Osteoblast (primary cell): Measurements from ENCODE around the gene STON1. TPM values are rescaled to one million over a fixed set of nuclear protein-coding genes. Genes with fewer than 3 reads are reported as not detected.
"Not testable (repeated sequence)": the region's sequence is repeated elsewhere in the genome, so short reads cannot be mapped to it uniquely, and the experiment has no call there.

Source experiments
- DNase-seq: peaks from one replicate; pipeline ENCODE4 v3.0.0; 2011; ENCODE audit warnings: low spot score, mixed read lengths; ENCODE audit not compliant: insufficient read length; ENCODE audit errors: missing footprints
- H2AFZ ChIP-seq: 2 replicates; pipeline ENCODE4 v1.6.0; 2011; ENCODE audit warnings: mild to moderate bottlenecking, low read length
- H3K27ac ChIP-seq: 2 replicates; pipeline ENCODE4 v1.5.1; 2011; ENCODE audit warnings: mild to moderate bottlenecking, low read depth, low read length, moderate library complexity
- H3K27me3 ChIP-seq: 2 replicates; pipeline ENCODE4 v1.6.0; 2012; ENCODE audit warnings: mild to moderate bottlenecking, control low read depth, inconsistent platforms, low read length, moderate library complexity; ENCODE audit not compliant: insufficient read depth
- H3K36me3 ChIP-seq: 2 replicates; pipeline ENCODE4 v1.5.1; 2011; ENCODE audit warnings: mild to moderate bottlenecking, low read length, control low read depth, moderate library complexity; ENCODE audit not compliant: insufficient read depth
- H3K4me1 ChIP-seq: 2 replicates; pipeline ENCODE4 v1.5.1; 2011; ENCODE audit warnings: mild to moderate bottlenecking, low read length, control low read depth, moderate library complexity; ENCODE audit not compliant: insufficient read depth
- H3K4me2 ChIP-seq: 2 replicates; pipeline ENCODE4 v1.6.0; 2011; ENCODE audit warnings: mild to moderate bottlenecking, low read length; ENCODE audit not compliant: insufficient read depth
- H3K4me3 ChIP-seq: fragments of 200-600 bp; sonication (generic); 3 replicates; pipeline ENCODE4 v1.5.1; 2012; ENCODE audit warnings: mild to moderate bottlenecking, low read length, inconsistent platforms; ENCODE audit not compliant: insufficient read depth
- H3K79me2 ChIP-seq: 2 replicates; pipeline ENCODE4 v1.6.0; 2012; ENCODE audit warnings: mild to moderate bottlenecking, low read length, control low read depth, inconsistent platforms; ENCODE audit not compliant: insufficient read depth
- H3K9me3 ChIP-seq: 2 replicates; pipeline ENCODE4 v1.5.1; 2011; ENCODE audit warnings: low read depth, low read length, control low read depth
- H4K20me1 ChIP-seq: 2 replicates; pipeline ENCODE4 v1.6.0; 2012; ENCODE audit warnings: mild to moderate bottlenecking, low read length, control low read depth; ENCODE audit not compliant: insufficient read depth
- total RNA-seq: library from RNA; depleted of rRNA; stranded (reverse); fragments of >200 nt; gene quantifications from 2 replicates; pipeline ENCODE4 v1.2.3, GENCODE V29; 2012
- TF ChIP-seq, protein P1 (sequence below): IDR thresholded peaks from 2 replicates; pipeline ENCODE4 v1.5.1; 2011; ENCODE audit warnings: mild to moderate bottlenecking, low read depth, low read length, moderate library complexity; ENCODE audit errors: extremely low read depth

The STON1 gene
- total RNA-seq, 1 donor, result 15.9 TPM

DNA sequence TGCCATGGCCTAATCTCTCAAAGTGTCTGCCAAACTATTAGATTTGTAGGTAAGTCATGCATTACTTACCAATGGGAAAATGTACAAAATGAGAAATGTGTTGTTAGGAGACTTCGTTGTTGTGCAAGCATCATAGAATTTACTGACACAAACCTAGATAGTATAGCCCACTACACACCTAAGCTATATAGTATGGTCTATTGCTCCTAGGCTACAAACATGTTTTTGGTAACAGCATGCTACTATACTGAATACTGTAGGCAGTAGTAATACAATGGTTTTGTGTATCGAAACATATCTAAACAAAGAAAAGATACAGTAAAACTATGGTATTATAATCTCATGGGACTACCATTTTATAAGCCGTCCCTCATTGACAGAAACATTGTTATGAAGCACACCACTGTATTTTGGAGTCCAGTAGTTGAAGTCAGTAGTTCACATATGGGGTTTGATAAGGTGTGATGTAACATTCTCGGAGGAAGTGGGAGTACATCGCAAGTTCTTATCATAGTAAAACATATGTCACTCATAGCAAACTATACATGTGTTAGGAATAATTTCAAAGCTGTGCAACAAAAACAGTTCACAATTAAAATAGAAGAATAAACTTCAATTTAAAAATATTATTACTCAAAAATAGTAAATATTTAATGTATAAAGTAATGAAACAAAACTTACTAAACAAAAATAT lies 75.7 kb downstream of the STON1 start:
- no peak for DNase-seq
- H3K27me3 ChIP-seq, result no peaks in the 10 kb centered on the region
- H3K4me3 ChIP-seq, result no peak overlapping the region
- peaks cover 20% of the 10 kb centered on the region for H3K4me1 ChIP-seq
- H3K36me3 ChIP-seq, result no peaks in the 10 kb centered on the region
- H3K79me2 ChIP-seq, result no peaks in the 10 kb centered on the region
- H2AFZ ChIP-seq, result no peak overlapping the region
- no peaks in the 10 kb centered on the region for H3K9me3 ChIP-seq
- H4K20me1 ChIP-seq, result no peaks in the 10 kb centered on the region
- H3K27ac ChIP-seq, result no peak overlapping the region
- no peak overlapping the region for H3K4me2 ChIP-seq
- TF ChIP-seq, protein P1, sequence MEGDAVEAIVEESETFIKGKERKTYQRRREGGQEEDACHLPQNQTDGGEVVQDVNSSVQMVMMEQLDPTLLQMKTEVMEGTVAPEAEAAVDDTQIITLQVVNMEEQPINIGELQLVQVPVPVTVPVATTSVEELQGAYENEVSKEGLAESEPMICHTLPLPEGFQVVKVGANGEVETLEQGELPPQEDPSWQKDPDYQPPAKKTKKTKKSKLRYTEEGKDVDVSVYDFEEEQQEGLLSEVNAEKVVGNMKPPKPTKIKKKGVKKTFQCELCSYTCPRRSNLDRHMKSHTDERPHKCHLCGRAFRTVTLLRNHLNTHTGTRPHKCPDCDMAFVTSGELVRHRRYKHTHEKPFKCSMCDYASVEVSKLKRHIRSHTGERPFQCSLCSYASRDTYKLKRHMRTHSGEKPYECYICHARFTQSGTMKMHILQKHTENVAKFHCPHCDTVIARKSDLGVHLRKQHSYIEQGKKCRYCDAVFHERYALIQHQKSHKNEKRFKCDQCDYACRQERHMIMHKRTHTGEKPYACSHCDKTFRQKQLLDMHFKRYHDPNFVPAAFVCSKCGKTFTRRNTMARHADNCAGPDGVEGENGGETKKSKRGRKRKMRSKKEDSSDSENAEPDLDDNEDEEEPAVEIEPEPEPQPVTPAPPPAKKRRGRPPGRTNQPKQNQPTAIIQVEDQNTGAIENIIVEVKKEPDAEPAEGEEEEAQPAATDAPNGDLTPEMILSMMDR, result no peak

GRCh38 chr2:48607307-48608014 lies 77.5 kb downstream of the STON1 start:
- H3K79me2 ChIP-seq, result no peaks in the 10 kb centered on the region
- H3K36me3 ChIP-seq, result no peaks in the 10 kb centered on the region
- H3K27me3 ChIP-seq, result no peaks in the 10 kb centered on the region
- H3K4me3 ChIP-seq, result no peak overlapping the region
- H3K4me2 ChIP-seq, result peak overlapping the region; percentile 30
- H4K20me1 ChIP-seq, result no peaks in the 10 kb centered on the region
- no peak for DNase-seq
- no peak overlapping the region for H3K27ac ChIP-seq
- TF ChIP-seq, protein P1, result no peak
- H3K4me1 ChIP-seq, result peaks cover 12% of the 10 kb centered on the region
- H2AFZ ChIP-seq, result peak overlapping the region; percentile 32
- no peaks in the 10 kb centered on the region for H3K9me3 ChIP-seq

- Histone ChIP-seq H3K27me3 (peaks cover 3% of the 10 kb centered on the region), H3K9me3 (no peaks in the 10 kb centered on the region), H3K79me2 (no peaks in the 10 kb centered on the region), H4K20me1 (no peaks in the 10 kb centered on the region), H3K4me2 (no peak overlapping the region), H3K4me3 (no peak overlapping the region), H2AFZ (no peak overlapping the region), H3K4me1 (peaks cover 2% of the 10 kb centered on the region), H3K27ac (no peak overlapping the region), H3K36me3 (no peaks in the 10 kb centered on the region)
- no peak for DNase-seq
- TF ChIP-seq, protein P1, result no peak
Observed at GRCh38 chr2:48613211-48613610, 83.3 kb downstream of the STON1 start.

DNA sequence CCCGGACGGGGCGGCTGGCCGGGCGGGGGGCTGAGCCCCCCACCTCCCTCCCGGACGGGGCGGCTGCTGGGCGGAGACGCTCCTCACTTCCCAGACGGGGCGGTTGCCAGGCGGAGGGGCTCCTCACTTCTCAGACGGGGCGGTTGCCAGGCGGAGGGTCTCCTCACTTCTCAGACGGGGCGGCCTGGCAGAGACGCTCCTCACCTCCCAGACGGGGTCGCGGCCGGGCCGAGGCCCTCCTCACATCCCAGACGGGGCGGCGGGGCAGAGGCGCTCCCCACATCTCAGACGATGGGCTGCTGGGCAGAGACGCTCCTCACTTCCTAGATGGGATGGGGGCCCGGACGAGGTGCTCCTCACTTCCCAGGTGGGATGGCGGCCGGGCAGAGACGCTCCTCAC lies 84.6 kb downstream of the STON1 start:
- H2AFZ ChIP-seq, H3K4me2 ChIP-seq, H3K27me3 ChIP-seq, H3K4me3 ChIP-seq, H3K4me1 ChIP-seq, H3K9me3 ChIP-seq, H4K20me1 ChIP-seq, H3K27ac ChIP-seq, DNase-seq, H3K36me3 ChIP-seq, H3K79me2 ChIP-seq: not testable (repeated sequence)
